Measurements from ENCODE around the gene SLC6A3. TPM values are rescaled to one million over a fixed set of nuclear protein-coding genes. Genes with fewer than 3 reads are reported as not detected.

The SLC6A3 gene
- total RNA-seq, 1 experiment from 2014 or later: not detected

DNA sequence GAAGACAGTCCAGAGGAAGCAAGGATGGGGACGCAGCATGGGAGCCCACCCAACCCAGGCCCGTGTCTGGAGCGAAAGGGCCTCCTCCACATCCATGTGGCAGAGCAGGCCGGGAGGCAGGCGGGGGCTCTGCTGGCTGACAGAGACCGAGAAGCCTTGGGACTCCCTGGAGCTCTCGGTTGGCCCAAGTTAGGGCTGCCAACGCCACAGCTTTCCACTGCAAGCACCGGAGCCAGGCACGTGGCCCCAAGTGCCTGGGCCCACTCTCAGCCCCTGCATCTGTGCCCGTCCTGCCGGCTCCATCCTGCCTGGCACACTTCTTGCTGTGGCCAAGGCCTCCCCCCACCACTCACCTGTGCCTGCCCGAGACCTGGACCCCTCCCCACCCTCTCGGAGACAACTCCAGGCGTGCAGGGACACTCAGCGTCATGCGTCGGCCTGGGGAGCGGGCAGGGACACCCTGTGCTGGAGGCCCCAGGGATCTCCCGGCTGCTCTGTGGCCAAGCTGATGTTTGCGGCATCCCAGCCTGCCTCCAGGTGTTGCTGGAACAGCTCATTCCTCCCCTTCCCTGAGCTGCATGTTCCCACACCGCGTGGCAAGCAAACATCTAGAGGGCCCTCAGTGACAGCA is 31.5 kb downstream of the SLC6A3 start:
- intact Hi-C loops (cut with micrococcal nuclease; ENCODE audit: unreplicated experiment): no loop called here
- no peaks in the 10 kb centered on the region for H3K4me1 ChIP-seq (ENCODE audit: insufficient read depth, low read length, poor library complexity, severe bottlenecking)
- TF ChIP-seq, protein P1, sequence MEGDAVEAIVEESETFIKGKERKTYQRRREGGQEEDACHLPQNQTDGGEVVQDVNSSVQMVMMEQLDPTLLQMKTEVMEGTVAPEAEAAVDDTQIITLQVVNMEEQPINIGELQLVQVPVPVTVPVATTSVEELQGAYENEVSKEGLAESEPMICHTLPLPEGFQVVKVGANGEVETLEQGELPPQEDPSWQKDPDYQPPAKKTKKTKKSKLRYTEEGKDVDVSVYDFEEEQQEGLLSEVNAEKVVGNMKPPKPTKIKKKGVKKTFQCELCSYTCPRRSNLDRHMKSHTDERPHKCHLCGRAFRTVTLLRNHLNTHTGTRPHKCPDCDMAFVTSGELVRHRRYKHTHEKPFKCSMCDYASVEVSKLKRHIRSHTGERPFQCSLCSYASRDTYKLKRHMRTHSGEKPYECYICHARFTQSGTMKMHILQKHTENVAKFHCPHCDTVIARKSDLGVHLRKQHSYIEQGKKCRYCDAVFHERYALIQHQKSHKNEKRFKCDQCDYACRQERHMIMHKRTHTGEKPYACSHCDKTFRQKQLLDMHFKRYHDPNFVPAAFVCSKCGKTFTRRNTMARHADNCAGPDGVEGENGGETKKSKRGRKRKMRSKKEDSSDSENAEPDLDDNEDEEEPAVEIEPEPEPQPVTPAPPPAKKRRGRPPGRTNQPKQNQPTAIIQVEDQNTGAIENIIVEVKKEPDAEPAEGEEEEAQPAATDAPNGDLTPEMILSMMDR (conservative IDR thresholded peaks at IDR 0.05; ENCODE audit: low read depth, low read length): no peak
- TF ChIP-seq EZH2 (IDR thresholded peaks at IDR 0.05; ENCODE audit: borderline replicate concordance, low read depth, low read length, poor library complexity, severe bottlenecking): no peak
- H3K36me3 ChIP-seq (ENCODE audit: insufficient read depth, low read length, poor library complexity, severe bottlenecking): no peaks in the 10 kb centered on the region
- no peak overlapping the region for H3K27ac ChIP-seq (ENCODE audit: low read depth, low read length, poor library complexity, severe bottlenecking)
- H3K4me3 ChIP-seq (ENCODE audit: low read depth, low read length, poor library complexity, severe bottlenecking): no peak overlapping the region
- DNase-seq (ENCODE audit: low spot score): no peak
- H3K27me3 ChIP-seq (replicated peaks; ENCODE audit: insufficient read depth, low read depth, low read length, poor library complexity): no peaks in the 10 kb centered on the region
- BruUV-seq (replicated peaks): no TSS peak
- no peaks in the 10 kb centered on the region for H3K9me3 ChIP-seq (ENCODE audit: low read depth, low read length, poor library complexity, severe bottlenecking)
- POLR2A ChIA-PET (ENCODE audit: low non-redundant PET): no interaction called here
- CTCF ChIA-PET: no interaction called here

DNA sequence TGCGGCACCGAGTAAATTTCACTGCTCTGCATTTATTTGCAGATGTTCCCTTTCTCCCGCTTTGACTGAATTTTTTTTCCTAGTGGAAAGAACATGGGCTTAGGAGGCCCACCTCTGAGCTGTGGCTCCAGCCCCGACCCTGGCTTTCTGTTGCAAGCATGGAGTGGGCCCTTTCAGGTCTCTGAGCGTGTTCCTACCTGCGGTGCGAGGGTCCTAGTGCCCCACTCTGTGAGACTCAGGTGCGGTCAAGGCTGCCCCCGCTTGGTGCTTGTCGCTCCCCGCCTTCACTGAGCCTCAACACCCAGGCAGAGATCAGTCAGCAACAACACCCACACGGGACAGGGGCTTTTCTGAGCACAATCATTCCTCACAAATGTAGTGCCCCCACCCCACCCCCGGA is 32.0 kb downstream of the SLC6A3 start:
- H3K27me3 ChIP-seq (replicated peaks; ENCODE audit: insufficient read depth, low read depth, low read length, poor library complexity): no peaks in the 10 kb centered on the region
- TF ChIP-seq, protein P1 (conservative IDR thresholded peaks at IDR 0.05; ENCODE audit: low read depth, low read length): no peak
- no peak for TF ChIP-seq EZH2 (IDR thresholded peaks at IDR 0.05; ENCODE audit: borderline replicate concordance, low read depth, low read length, poor library complexity, severe bottlenecking)
- intact Hi-C loops (cut with micrococcal nuclease; ENCODE audit: unreplicated experiment): no loop called here

DNA sequence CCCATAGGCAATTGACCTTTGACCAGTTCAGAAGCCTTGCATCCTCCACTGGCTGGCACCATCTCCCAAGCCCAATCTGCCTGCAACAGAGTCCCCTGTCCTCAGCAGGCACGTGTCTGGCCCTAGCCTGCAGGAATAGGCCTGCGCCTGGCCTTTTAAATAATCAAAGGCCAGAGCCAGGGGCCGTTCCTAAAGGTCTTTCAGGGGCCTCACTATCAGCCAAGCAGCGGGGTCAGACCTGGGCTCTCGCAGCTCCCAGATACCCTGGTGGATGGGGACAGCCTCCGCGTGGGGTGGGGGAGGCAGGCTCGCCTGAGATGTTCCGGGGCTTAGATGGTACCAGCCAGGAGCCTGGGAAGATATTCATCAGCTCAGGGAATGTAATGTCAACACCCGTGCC is 32.6 kb downstream of the SLC6A3 start:
- Histone ChIP-seq H3K27me3 (replicated peaks; ENCODE audit: insufficient read depth, low read depth, low read length, poor library complexity) (peaks cover 1% of the 10 kb centered on the region), H3K4me3 (ENCODE audit: low read depth, low read length, poor library complexity, severe bottlenecking) (no peak overlapping the region), H3K9me3 (ENCODE audit: low read depth, low read length, poor library complexity, severe bottlenecking) (no peaks in the 10 kb centered on the region), H3K4me1 (ENCODE audit: insufficient read depth, low read length, poor library complexity, severe bottlenecking) (no peaks in the 10 kb centered on the region), H3K27ac (ENCODE audit: low read depth, low read length, poor library complexity, severe bottlenecking) (no peak overlapping the region), H3K36me3 (ENCODE audit: insufficient read depth, low read length, poor library complexity, severe bottlenecking) (no peaks in the 10 kb centered on the region)
- ChIA-PET CTCF (no interaction called here), POLR2A (ENCODE audit: low non-redundant PET) (no interaction called here)
- DNase-seq (ENCODE audit: low spot score): no peak
- intact Hi-C loops (cut with micrococcal nuclease; ENCODE audit: unreplicated experiment): no loop called here
- no TSS peak for BruUV-seq (replicated peaks)
- no peak for TF ChIP-seq EZH2 (IDR thresholded peaks at IDR 0.05; ENCODE audit: borderline replicate concordance, low read depth, low read length, poor library complexity, severe bottlenecking)
- TF ChIP-seq, protein P1 (conservative IDR thresholded peaks at IDR 0.05; ENCODE audit: low read depth, low read length): no peak

More for the DNA sequence above, 32.0 kb downstream of the SLC6A3 start:
- H3K36me3 ChIP-seq (ENCODE audit: insufficient read depth, low read length, poor library complexity, severe bottlenecking): no peaks in the 10 kb centered on the region
- no peak overlapping the region for H3K27ac ChIP-seq (ENCODE audit: low read depth, low read length, poor library complexity, severe bottlenecking)
- no peaks in the 10 kb centered on the region for H3K9me3 ChIP-seq (ENCODE audit: low read depth, low read length, poor library complexity, severe bottlenecking)
- ChIA-PET CTCF (no interaction called here), POLR2A (ENCODE audit: low non-redundant PET) (no interaction called here)
- no peaks in the 10 kb centered on the region for H3K4me1 ChIP-seq (ENCODE audit: insufficient read depth, low read length, poor library complexity, severe bottlenecking)
- H3K4me3 ChIP-seq (ENCODE audit: low read depth, low read length, poor library complexity, severe bottlenecking): no peak overlapping the region
- BruUV-seq (replicated peaks): no TSS peak
- no peak for DNase-seq (ENCODE audit: low spot score)
